Left renal cortex interstitium (tissue), 4 donors: ENCODE measurements around the gene TNFRSF25. TPM values are rescaled to one million over a fixed set of nuclear protein-coding genes. Genes with fewer than 3 reads are reported as not detected.
"Not testable (repeated sequence)": the region's sequence is repeated elsewhere in the genome, so short reads cannot be mapped to it uniquely, and the experiment has no call there.

Experiments
- DNase-seq, 4 donors: peaks; one replicate each; pipeline ENCODE4 v3.0.0-alpha.2; 2013; ENCODE audit warnings: low read depth in 4 of 4, low spot score in 2 of 4, missing footprints in 1 of 4
- polyA plus RNA-seq, 4 donors: library from polyadenylated mRNA; unstranded; fragments of 120-200 nt; gene quantifications; one replicate each; pipeline ENCODE4 v1.2.1, GENCODE V29; 2013; ENCODE audit not compliant: insufficient read length in 4 of 4

Gene TNFRSF25
- polyA plus RNA-seq, 4 donors = 7.0 to 25.9 (median 17.6) TPM

- DNase-seq = not testable (repeated sequence)
These were observed 10.0 kb downstream of the TNFRSF25 start for GRCh38 chr1:6455752-6456520.

GRCh38 chr1:6454856-6455751 lies 10.9 kb downstream of the TNFRSF25 start:
- DNase-seq = no peak

DNA sequence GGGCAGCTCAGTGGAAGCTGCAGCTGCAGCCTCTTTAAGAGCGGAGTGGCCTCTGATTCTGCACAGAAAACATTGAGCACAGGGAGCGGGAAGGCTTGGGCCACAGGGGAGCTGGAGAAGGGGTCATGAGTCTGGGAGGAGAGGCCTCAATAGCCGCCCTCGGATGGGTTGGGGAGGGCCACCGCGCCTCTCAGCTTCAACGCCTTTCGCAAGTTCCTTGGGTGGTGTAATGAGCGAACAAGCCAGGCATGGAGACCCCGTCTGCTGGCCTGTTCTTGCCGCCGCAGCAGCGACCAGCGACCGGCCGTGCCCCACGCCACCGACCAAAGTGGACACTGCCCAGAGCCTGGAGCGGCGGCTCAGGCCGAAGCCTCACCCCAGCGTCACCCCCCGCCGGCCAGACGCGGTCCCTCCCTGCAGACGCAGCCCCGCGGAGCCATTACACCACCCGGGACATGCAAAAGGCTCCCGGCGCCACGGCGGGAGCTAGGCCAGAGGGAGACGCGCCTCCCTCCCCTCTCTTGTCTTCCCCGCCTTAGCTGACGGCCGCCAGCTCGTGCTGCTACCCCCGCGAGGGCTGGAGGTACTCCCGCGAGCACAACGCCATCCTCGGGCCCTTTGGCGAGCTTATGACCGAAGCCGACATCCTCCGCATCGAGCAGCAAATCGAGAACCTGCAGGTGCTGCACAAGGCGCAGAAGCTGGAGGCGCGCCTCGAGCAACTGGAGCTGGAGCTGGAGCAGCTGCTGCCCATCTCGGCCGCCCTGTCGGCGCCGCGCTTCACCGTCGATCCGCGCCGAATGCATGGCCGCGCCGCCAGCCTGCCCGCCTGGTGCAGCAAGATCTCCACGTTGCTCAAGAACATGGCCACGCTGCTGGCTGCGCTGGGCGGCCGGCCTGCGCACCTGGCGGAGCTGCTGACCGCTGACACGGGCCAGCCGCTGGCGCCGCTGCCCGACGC lies 11.8 kb downstream of the TNFRSF25 start:
- DNase-seq = not testable (repeated sequence)

DNA sequence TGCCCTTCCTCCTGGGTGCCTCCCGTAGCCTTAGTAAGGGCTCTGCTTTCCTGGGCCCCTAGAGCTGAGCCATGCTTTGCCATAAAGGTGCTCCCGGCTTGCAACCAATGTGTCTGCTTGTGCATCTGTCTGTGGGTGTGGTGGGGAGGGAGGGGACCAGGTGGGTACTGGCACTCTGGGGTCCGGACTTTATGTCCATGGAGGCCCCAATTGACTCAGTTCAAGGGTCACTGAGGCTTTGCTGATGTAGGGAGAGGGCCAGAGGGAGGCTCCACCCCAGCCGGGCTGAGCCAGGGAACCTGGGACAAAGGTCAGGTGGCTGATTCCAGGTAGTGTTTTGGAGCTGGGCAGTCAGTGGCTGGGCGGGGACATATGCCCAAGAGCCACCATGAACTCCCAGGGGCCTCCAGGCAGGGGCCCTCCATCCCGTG lies 15.0 kb downstream of the TNFRSF25 start:
- DNase-seq = no peak

DNA sequence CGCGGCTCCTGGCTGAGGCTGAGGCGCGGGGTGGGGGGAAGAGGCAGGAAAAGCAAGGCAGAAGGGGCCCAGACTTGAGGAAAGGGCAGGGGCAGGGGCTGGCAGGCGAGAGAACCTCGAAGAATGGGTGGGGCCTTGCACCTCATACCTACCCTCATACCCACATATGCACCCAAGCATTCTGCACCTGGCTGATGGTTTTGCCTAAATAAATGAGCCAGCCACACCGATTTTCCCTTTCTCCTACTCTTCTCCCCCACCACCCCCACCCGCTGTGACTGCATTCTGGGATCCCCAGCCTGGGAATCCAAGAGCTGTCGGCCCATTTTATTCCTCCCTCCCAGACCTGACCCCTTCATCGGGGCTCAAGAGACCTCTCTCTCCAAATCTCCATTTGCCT lies 15.5 kb downstream of the TNFRSF25 start:
- not testable (repeated sequence) for DNase-seq

DNA sequence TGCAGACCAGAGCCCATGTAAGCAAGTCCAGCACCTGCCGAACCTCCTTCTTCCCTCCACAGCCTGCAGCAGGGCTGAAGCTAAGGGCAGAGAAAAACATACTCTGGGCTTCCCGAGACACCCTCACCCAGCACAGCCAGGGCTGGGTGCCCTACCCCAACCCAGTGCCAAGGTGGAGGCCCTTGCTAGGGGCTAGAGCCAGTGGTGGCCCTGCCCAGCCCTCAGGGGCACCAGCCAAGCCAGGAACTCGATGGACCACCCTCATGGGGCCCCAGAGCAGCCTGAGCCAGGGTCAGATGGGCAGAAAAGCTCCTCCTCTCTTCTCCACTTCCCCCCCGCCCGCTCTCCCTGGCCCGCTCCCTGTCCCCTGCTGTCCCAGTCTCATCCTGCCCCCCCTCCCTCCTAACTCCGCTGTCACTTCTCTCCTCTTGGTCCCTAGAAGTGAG lies 15.9 kb downstream of the TNFRSF25 start:
- DNase-seq = no peak

GRCh38 chr1:6448749-6449631 lies 17.0 kb downstream of the TNFRSF25 start:
- no peak for DNase-seq

DNA sequence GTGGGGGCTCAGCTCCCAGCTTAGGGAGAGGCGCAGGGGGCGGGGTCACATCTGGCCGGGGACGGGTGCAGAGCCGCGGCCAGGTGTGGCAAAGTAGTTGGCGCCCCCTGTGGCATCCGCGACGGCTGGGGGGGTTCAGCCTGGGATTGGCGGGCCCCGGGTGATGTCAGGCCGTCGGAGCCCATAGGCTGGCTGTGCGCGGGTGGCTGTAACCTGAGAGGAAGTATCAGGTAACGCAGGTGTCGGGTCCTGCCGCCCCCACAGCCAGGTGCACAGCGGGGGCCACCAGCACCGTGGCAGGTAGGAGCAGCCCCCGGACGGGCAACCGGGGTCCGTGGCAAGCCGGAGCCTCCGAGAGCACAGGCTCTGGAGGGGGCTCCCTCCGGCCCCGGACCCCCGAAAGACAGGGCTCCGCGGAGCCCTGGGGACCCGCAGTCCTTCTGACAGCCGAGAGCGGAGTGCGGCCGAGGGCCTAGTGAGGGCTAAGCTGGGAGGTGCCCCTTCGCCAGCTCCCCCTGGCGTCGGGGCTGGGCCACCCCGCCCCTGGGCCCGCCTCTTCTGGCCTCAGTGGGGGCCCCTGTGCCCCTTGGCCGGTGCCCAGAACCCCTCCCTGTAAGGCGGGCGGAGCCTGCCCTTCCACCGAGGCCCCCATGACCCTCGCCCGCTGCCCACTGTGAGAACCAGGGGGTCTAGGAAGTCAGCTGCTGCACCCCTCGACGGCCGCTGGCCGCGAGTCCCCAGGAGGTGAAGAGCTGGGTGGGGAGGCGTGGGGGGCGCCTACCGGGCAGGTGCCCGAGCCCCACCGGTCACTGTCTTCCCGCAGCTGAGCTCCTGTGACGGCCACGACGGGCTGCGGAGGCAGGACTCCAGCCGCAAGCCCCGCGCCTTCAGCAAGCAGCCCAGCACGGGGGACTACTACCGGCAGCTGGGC lies 17.9 kb downstream of the TNFRSF25 start:
- DNase-seq = no peak

DNA sequence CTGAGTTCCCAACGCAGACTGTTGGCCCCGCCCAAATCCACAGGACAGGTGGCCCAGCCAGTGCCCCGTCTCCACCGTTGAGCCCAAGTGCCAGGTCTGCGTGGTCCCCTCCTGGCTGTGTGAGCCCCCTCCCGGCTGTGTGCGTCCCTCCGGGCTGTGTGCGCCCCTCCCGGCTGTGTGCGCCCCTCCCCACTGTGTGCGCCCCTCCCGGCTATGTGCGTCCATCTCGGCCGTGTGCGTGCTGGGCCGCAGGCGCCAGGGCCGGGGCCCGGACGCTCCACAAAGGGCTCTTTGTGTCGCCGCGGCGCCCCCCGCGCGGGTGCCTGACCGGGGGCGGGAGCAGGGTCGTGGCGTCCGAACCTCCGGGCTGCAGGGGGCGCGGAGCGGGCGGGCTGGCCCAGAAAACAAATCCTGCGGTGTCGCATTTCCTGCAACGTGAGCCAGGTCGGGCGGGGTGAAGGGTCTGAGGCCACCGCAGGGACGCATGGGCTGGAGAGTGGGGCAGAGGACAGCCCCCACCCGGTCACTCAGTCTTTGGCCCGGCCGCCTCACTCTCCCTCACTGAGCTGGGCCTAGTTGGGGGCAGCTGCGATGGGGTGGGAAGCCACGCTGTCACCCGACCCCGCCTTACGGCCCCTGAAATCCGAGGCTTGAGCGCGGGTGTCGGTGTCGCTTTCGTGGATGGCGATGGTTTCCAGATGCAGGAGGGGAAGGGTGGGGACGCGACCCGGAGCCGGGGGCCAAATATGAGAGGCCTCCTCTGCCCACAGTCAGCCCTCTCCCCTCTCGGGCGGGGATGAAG lies 18.8 kb downstream of the TNFRSF25 start:
- no peak for DNase-seq

DNA sequence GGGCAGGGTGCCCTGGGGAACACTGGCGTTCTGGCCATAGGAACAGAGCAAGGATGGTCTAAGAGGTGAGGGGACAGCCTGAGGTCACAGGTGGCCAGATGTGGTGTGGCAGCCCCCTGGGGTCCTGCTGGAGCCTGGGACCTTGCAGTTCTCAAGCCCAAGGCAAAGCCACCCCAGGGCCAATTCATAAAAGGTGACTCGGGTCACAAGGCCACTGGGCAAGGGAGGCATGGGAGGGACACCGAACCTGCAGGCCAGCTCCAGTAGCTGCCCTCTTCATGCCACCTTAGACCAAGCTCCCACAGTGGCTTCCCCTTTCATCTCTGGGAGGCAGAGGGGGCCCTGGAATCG lies 19.3 kb downstream of the TNFRSF25 start:
- DNase-seq = no peak

- DNase-seq = not testable (repeated sequence)
These were observed 20.0 kb downstream of the TNFRSF25 start for GRCh38 chr1:6445929-6446328.

- no peak for DNase-seq
These were observed 20.8 kb downstream of the TNFRSF25 start for GRCh38 chr1:6445062-6445763.

DNA sequence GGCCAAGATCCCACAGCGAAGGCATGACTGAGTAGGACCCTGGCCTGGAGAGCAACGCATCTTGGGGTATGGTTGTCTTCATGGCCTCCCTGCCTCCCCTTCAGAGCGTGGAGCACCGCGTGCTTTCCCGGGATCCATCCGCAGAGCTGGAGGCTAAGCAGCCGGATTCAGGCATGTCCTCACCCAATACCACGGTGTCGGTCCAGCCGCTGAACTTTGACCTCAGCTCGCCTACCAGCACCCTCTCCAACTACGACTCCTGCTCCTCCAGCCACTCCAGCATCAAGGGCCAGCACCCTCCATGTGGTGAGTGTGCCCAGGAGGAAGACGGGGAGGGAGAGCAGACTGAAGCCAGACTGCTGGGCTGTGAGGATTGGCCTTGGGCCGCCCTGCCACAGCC lies 21.6 kb downstream of the TNFRSF25 start:
- no peak for DNase-seq

GRCh38 chr1:6443339-6444115 lies 22.4 kb downstream of the TNFRSF25 start:
- no peak for DNase-seq

GRCh38 chr1:6441586-6441985 lies 24.4 kb downstream of the TNFRSF25 start:
- no peak for DNase-seq
